Measurements from ENCODE around the gene OLFML3.

OLFML3 gene

DNA sequence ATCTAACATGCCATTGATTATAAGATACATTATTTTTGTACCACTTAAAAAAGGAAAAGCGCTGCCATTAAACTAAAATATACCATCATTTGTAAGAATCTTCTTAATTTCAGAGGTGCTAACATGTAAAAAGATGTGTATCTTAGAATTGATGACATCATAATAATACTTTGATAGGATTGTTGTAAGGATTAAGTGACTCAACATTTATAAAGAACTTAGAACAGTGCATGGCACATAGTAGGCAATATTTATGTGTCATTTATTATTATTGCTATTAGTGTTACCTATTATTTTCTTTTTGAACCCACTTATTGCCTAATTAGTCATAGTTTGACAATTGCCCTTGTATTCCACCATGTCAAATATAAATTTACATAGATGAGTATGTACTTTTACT is 28.4 kb upstream of the OLFML3 start:
- H3K27ac ChIP-seq (ENCODE audit: low read depth, low read length), result no peak overlapping the region
- no peaks in the 10 kb centered on the region for H3K27me3 ChIP-seq (ENCODE audit: insufficient read depth, low read length)
- H3K36me3 ChIP-seq (ENCODE audit: insufficient read depth, low read length), result peaks cover 8% of the 10 kb centered on the region; the same call in 1 of the 2 replicates
- peaks cover 18% of the 10 kb centered on the region for H3K4me1 ChIP-seq (ENCODE audit: control insufficient read depth, insufficient read depth, low read length, unreplicated experiment)
- no peak overlapping the region for H2AFZ ChIP-seq (ENCODE audit: low read length, unreplicated experiment)
- H3K79me2 ChIP-seq (ENCODE audit: control insufficient read depth, insufficient read depth, low read length, unreplicated experiment), result peaks cover 53% of the 10 kb centered on the region
- H3K4me3 ChIP-seq (ENCODE audit: low read depth, low read length), result no peak overlapping the region

- Histone ChIP-seq H3K4me1 (ENCODE audit: control insufficient read depth, insufficient read depth, low read length, unreplicated experiment) (peaks cover 17% of the 10 kb centered on the region), H3K4me3 (ENCODE audit: low read depth, low read length) (no peak overlapping the region), H3K79me2 (ENCODE audit: control insufficient read depth, insufficient read depth, low read length, unreplicated experiment) (peaks cover 46% of the 10 kb centered on the region), H3K27me3 (ENCODE audit: insufficient read depth, low read length) (no peaks in the 10 kb centered on the region), H2AFZ (ENCODE audit: low read length, unreplicated experiment) (no peak overlapping the region), H3K36me3 (ENCODE audit: insufficient read depth, low read length) (peaks cover 12% of the 10 kb centered on the region), H3K27ac (ENCODE audit: low read depth, low read length) (no peak overlapping the region)
Observed at GRCh38 chr1:113951719-113952118, 27.6 kb upstream of the OLFML3 start.

DNA sequence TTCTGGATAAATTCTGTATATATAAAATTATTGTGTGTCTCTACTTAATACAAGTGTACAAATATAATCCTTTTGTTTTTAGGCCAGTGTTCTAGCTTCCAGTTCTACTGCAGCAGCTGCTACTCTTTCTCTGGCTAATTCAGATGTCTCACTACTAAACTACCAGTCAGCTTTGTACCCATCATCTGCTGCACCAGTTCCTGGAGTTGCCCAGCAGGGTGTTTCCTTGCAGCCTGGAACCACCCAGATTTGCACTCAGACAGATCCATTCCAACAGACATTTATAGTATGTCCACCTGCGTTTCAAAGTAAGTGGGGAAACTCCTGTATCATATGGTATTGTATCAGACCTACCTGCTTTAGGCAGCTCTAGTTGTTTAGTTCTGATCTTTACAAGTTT is 21.3 kb upstream of the OLFML3 start:
- no peaks in the 10 kb centered on the region for H3K4me1 ChIP-seq (ENCODE audit: control insufficient read depth, insufficient read depth, low read length, unreplicated experiment)
- H2AFZ ChIP-seq (ENCODE audit: low read length, unreplicated experiment), result no peak overlapping the region
- peaks cover 29% of the 10 kb centered on the region for H3K36me3 ChIP-seq (ENCODE audit: insufficient read depth, low read length)
- H3K27ac ChIP-seq (ENCODE audit: low read depth, low read length), result no peak overlapping the region
- H3K79me2 ChIP-seq (ENCODE audit: control insufficient read depth, insufficient read depth, low read length, unreplicated experiment), result peaks cover 3% of the 10 kb centered on the region
- no peaks in the 10 kb centered on the region for H3K27me3 ChIP-seq (ENCODE audit: insufficient read depth, low read length)
- H3K4me3 ChIP-seq (ENCODE audit: low read depth, low read length), result no peak overlapping the region

GRCh38 chr1:113958691-113959090 is 20.6 kb upstream of the OLFML3 start:
- H3K36me3 ChIP-seq (ENCODE audit: insufficient read depth, low read length), result peaks cover 29% of the 10 kb centered on the region
- no peaks in the 10 kb centered on the region for H3K27me3 ChIP-seq (ENCODE audit: insufficient read depth, low read length)
- H2AFZ ChIP-seq (ENCODE audit: low read length, unreplicated experiment), result no peak overlapping the region

DNA sequence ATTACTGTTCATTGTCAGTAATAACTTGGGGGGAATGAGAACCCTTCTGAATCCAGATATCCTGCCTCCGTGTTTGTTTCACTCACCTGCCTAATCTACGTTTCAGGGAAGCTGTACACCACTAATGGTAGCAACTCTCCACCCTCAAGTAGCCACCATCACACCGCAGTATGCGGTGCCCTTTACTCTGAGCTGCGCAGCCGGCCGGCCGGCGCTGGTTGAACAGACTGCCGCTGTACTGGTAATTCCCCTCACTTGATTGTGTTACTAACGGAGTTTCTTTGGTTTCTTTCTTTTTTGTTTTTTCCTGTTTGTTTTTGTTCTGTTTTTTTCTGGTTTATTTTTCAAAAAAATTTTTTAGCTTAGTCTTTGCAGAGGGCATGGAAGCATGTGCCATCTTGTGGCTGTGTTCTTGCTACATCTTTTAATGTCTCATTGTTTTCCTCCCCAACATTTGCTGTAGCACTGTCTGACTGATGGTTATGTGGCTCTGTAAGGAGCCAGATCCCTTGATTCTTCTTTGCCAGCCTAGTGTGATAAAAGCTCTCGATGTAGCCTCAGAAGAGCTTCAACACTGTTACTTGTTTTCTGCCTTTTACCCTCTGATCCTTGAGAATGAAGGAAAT is 15.9 kb upstream of the OLFML3 start:
- peaks cover 28% of the 10 kb centered on the region for H3K36me3 ChIP-seq (ENCODE audit: insufficient read depth, low read length)
- H3K4me3 ChIP-seq (ENCODE audit: low read depth, low read length), result no peak overlapping the region
- H3K27me3 ChIP-seq (ENCODE audit: insufficient read depth, low read length), result no peaks in the 10 kb centered on the region
- H3K4me1 ChIP-seq (ENCODE audit: control insufficient read depth, insufficient read depth, low read length, unreplicated experiment), result no peaks in the 10 kb centered on the region
- no peak overlapping the region for H3K27ac ChIP-seq (ENCODE audit: low read depth, low read length)
- no peaks in the 10 kb centered on the region for H3K79me2 ChIP-seq (ENCODE audit: control insufficient read depth, insufficient read depth, low read length, unreplicated experiment)
- H2AFZ ChIP-seq (ENCODE audit: low read length, unreplicated experiment), result no peak overlapping the region

More at GRCh38 chr1:113958691-113959090, 20.6 kb upstream of the OLFML3 start:
- Histone ChIP-seq H3K4me1 (ENCODE audit: control insufficient read depth, insufficient read depth, low read length, unreplicated experiment) (no peaks in the 10 kb centered on the region), H3K27ac (ENCODE audit: low read depth, low read length) (no peak overlapping the region), H3K79me2 (ENCODE audit: control insufficient read depth, insufficient read depth, low read length, unreplicated experiment) (peaks cover 3% of the 10 kb centered on the region), H3K4me3 (ENCODE audit: low read depth, low read length) (no peak overlapping the region)

DNA sequence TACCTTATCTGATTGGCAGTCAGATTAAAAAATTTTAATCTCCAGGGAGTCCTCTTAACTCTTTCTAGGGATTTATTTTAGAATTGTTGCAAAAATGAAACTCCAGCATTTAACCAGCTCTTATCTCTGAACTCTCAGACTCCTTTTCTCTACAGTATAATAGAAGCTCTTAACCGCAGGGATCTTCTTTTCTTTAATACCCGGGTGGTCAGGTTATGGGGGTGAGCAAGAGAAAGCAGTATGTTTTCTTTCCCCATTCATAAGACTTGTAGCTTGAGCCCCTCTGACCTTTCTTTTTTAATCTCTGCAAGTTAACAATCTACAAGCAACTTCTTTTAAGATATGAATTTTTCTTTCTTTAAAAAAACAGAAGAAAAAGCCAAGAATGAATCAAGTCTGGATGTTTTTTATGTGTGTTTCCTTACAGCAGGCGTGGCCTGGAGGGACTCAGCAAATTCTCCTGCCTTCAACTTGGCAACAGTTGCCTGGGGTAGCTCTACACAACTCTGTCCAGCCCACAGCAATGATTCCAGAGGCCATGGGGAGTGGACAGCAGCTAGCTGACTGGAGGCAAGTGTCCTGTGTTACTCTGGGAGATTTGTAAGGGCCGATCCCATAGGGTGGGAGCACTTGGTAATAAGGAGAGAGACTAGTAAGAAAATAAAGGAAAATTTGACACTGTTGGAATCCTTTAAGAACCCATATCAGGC is 13.4 kb upstream of the OLFML3 start:
- Histone ChIP-seq H3K4me1 (ENCODE audit: control insufficient read depth, insufficient read depth, low read length, unreplicated experiment) (no peaks in the 10 kb centered on the region), H3K27ac (ENCODE audit: low read depth, low read length) (no peak overlapping the region), H3K27me3 (ENCODE audit: insufficient read depth, low read length) (no peaks in the 10 kb centered on the region), H2AFZ (ENCODE audit: low read length, unreplicated experiment) (no peak overlapping the region), H3K79me2 (ENCODE audit: control insufficient read depth, insufficient read depth, low read length, unreplicated experiment) (no peaks in the 10 kb centered on the region), H3K36me3 (ENCODE audit: insufficient read depth, low read length) (peaks cover 31% of the 10 kb centered on the region), H3K4me3 (ENCODE audit: low read depth, low read length) (no peak overlapping the region)

GRCh38 chr1:113972954-113973353 is 6.3 kb upstream of the OLFML3 start:
- Histone ChIP-seq H3K4me3 (ENCODE audit: low read depth, low read length) (no peak overlapping the region), H3K27ac (ENCODE audit: low read depth, low read length) (no peak overlapping the region), H3K36me3 (ENCODE audit: insufficient read depth, low read length) (peaks cover 19% of the 10 kb centered on the region), H2AFZ (ENCODE audit: low read length, unreplicated experiment) (no peak overlapping the region), H3K27me3 (ENCODE audit: insufficient read depth, low read length) (no peaks in the 10 kb centered on the region), H3K79me2 (ENCODE audit: control insufficient read depth, insufficient read depth, low read length, unreplicated experiment) (no peaks in the 10 kb centered on the region), H3K4me1 (ENCODE audit: control insufficient read depth, insufficient read depth, low read length, unreplicated experiment) (peaks cover 20% of the 10 kb centered on the region)

- Histone ChIP-seq H3K36me3 (ENCODE audit: insufficient read depth, low read length) (peaks cover 7% of the 10 kb centered on the region; the same call in 1 of the 2 replicates), H3K79me2 (ENCODE audit: control insufficient read depth, insufficient read depth, low read length, unreplicated experiment) (no peaks in the 10 kb centered on the region), H2AFZ (ENCODE audit: low read length, unreplicated experiment) (no peak overlapping the region), H3K27ac (ENCODE audit: low read depth, low read length) (no peak overlapping the region), H3K4me3 (ENCODE audit: low read depth, low read length) (no peak overlapping the region), H3K27me3 (ENCODE audit: insufficient read depth, low read length) (no peaks in the 10 kb centered on the region), H3K4me1 (ENCODE audit: control insufficient read depth, insufficient read depth, low read length, unreplicated experiment) (peaks cover 40% of the 10 kb centered on the region)
Observed at GRCh38 chr1:113975211-113975895, 3.9 kb upstream of the OLFML3 start.

DNA sequence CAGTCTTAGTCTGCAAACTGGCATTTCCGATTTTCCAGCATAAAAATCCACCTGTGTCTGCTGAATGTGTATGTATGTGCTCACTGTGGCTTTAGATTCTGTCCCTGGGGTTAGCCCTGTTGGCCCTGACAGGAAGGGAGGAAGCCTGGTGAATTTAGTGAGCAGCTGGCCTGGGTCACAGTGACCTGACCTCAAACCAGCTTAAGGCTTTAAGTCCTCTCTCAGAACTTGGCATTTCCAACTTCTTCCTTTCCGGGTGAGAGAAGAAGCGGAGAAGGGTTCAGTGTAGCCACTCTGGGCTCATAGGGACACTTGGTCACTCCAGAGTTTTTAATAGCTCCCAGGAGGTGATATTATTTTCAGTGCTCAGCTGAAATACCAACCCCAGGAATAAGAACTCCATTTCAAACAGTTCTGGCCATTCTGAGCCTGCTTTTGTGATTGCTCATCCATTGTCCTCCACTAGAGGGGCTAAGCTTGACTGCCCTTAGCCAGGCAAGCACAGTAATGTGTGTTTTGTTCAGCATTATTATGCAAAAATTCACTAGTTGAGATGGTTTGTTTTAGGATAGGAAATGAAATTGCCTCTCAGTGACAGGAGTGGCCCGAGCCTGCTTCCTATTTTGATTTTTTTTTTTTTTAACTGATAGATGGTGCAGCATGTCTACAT is 2.5 kb upstream of the OLFML3 start:
- H3K79me2 ChIP-seq (ENCODE audit: control insufficient read depth, insufficient read depth, low read length, unreplicated experiment), result no peaks in the 10 kb centered on the region
- no peak overlapping the region for H3K4me3 ChIP-seq (ENCODE audit: low read depth, low read length)
- peaks cover 44% of the 10 kb centered on the region for H3K4me1 ChIP-seq (ENCODE audit: control insufficient read depth, insufficient read depth, low read length, unreplicated experiment)
- no peaks in the 10 kb centered on the region for H3K27me3 ChIP-seq (ENCODE audit: insufficient read depth, low read length)
- peaks cover 7% of the 10 kb centered on the region; the same call in 1 of the 2 replicates for H3K36me3 ChIP-seq (ENCODE audit: insufficient read depth, low read length)
- no peak overlapping the region for H2AFZ ChIP-seq (ENCODE audit: low read length, unreplicated experiment)
- no peak overlapping the region for H3K27ac ChIP-seq (ENCODE audit: low read depth, low read length)

DNA sequence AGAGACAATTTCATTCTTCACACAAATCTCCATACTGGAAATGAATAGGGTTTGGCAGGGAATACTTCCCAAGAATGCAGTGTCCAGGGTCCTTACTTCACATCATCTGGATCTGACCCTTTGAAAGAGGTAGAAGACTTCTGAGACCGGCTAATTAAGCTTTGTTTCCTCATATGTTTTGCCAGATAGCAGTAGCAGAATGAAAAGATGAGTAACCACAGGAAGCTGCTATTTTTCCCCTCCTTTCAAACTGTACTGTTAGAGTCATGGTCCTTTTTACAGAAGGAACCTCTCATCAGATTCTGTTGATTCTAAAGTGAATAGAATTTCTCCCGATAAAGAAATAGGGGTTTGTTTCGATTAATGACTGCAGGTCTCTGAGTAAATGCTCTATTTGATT is 1.4 kb upstream of the OLFML3 start:
- Histone ChIP-seq H2AFZ (ENCODE audit: low read length, unreplicated experiment) (no peak overlapping the region), H3K36me3 (ENCODE audit: insufficient read depth, low read length) (peaks cover 7% of the 10 kb centered on the region; the same call in 1 of the 2 replicates), H3K27ac (ENCODE audit: low read depth, low read length) (no peak overlapping the region), H3K4me1 (ENCODE audit: control insufficient read depth, insufficient read depth, low read length, unreplicated experiment) (peaks cover 54% of the 10 kb centered on the region), H3K79me2 (ENCODE audit: control insufficient read depth, insufficient read depth, low read length, unreplicated experiment) (no peaks in the 10 kb centered on the region), H3K27me3 (ENCODE audit: insufficient read depth, low read length) (no peaks in the 10 kb centered on the region), H3K4me3 (ENCODE audit: low read depth, low read length) (no peak overlapping the region)

Measured in ACC112 (cell line).